HCT116 (cell line): Measurements from ENCODE around the gene NHERF2. TPM values are rescaled to one million over a fixed set of nuclear protein-coding genes. Genes with fewer than 3 reads are reported as not detected.

Experiments used
- ATAC-seq: fragments of 200-7000 bp; cut with Tn5 transposase; 2 replicates; pipeline ENCODE4 v1.9.1; 2020; ENCODE audit warnings: mild to moderate bottlenecking, moderate library complexity
- BruUV-seq: library from RNA; stranded (reverse); fragments of 400-500 nt; replicated peaks from 2 replicates; lab custom pipeline; 2021; lab: Mats Ljungman, UMichigan
- CTCF ChIA-PET: fragments of 300-600 bp; sonication (Branson Sonifier 250); formaldehyde crosslinking; loops from one replicate; lab custom pipeline; 2021; ENCODE audit warnings: antibody characterized with exemption; lab: Charles Lee
- POLR2A ChIA-PET: fragments of 300-600, 350-600 bp; sonication (Branson Sonifier 250); formaldehyde crosslinking; loops from one replicate; lab custom pipeline; 2021; ENCODE audit warnings: antibody characterized with exemption; lab: Charles Lee
- RAD21 ChIA-PET, 2 experiments: fragments of 300-600 bp; sonication (Branson Sonifier 250); formaldehyde crosslinking; loops; one replicate each; lab custom pipeline; 2023; ENCODE audit warnings: low total read pairs in 2 of 2; ENCODE audit not compliant: uncharacterized antibody in 2 of 2, unreplicated experiment in 2 of 2, low non-redundant PET in 1 of 2; lab: Charles Lee
- DNase-seq: peaks from one replicate; pipeline ENCODE4 v3.0.0-alpha.2; 2010; ENCODE audit warnings: low read depth, low spot score
- H2AFZ ChIP-seq: fragments of 200-600 bp; shearing (Covaris generic), sonication (generic); 2 replicates; pipeline ENCODE4 v1.6.1; 2017; ENCODE audit warnings: low read depth, mixed run types, mixed read lengths, antibody characterized with exemption, low read length; ENCODE audit not compliant: poor library complexity, severe bottlenecking
- H3K27ac ChIP-seq: 2 replicates; pipeline ENCODE4 v1.5.1; 2012; ENCODE audit warnings: low read depth, low read length
- H3K27me3 ChIP-seq: fragments of 200-600 bp; sonication (generic); 2 replicates; pipeline ENCODE4 v1.6.1; 2016; ENCODE audit warnings: mixed run types, low read length, mixed read lengths; ENCODE audit not compliant: insufficient read depth
- H3K36me3 ChIP-seq, 2 experiments: fragments of 200-500 bp in 1 of 2; fragments of 200-600 bp in 1 of 2; sonication (Bioruptor generic) in 1 of 2; sonication (generic) in 1 of 2; 2 replicates each; pipeline versions ENCODE4 v1.5.1 to v1.6.1; 2014 to 2016; ENCODE audit warnings: low read length in 2 of 2, inconsistent platforms in 1 of 2, mixed read lengths in 1 of 2, mixed run types in 1 of 2; ENCODE audit not compliant: insufficient read depth in 2 of 2, control insufficient read depth in 1 of 2
- H3K4me1 ChIP-seq, 2 experiments: fragments of 200-600 bp in 1 of 2; sonication (generic) in 1 of 2; 2 replicates each; pipeline versions ENCODE4 v1.5.1 to v1.6.1; 2012 to 2017; ENCODE audit warnings: low read length in 2 of 2, inconsistent platforms in 1 of 2, mild to moderate bottlenecking in 1 of 2, mixed read lengths in 1 of 2, mixed run types in 1 of 2, moderate library complexity in 1 of 2; ENCODE audit not compliant: insufficient read depth in 2 of 2, control insufficient read depth in 1 of 2
- H3K4me2 ChIP-seq: fragments of 200-600 bp; sonication (generic); 2 replicates; pipeline ENCODE4 v1.6.1; 2017; ENCODE audit warnings: mixed run types, low read length, mixed read lengths
- H3K4me3 ChIP-seq, 2 experiments: fragments of 200-600 bp in 1 of 2; sonication (generic) in 1 of 2; replicated peaks in 1 of 2; 2 replicates each; pipeline ENCODE4 v1.5.1; 2011 to 2016; ENCODE audit warnings: low read length in 2 of 2, control low read depth in 1 of 2, low read depth in 1 of 2, mild to moderate bottlenecking in 1 of 2, mixed read lengths in 1 of 2, mixed run types in 1 of 2
- H3K79me2 ChIP-seq: fragments of 200-600 bp; sonication (generic); 2 replicates; pipeline ENCODE4 v1.6.1; 2017; ENCODE audit warnings: mild to moderate bottlenecking, mixed run types, low read length, moderate library complexity, mixed read lengths; ENCODE audit not compliant: insufficient read depth
- H3K9ac ChIP-seq: fragments of 200-600 bp; sonication (generic); 2 replicates; pipeline ENCODE4 v1.6.1; 2016; ENCODE audit warnings: low read length, mixed read lengths
- H3K9me2 ChIP-seq: fragments of 200-600 bp; sonication (generic), shearing (Covaris generic); 2 replicates; pipeline ENCODE4 v1.6.1; 2017; ENCODE audit warnings: mixed run types, mild to moderate bottlenecking, moderate library complexity; ENCODE audit not compliant: insufficient read depth
- H3K9me3 ChIP-seq, 2 experiments: fragments of 200-500 bp in 1 of 2; fragments of 200-600 bp in 1 of 2; sonication (Bioruptor generic) in 1 of 2; sonication (generic) in 1 of 2; 2 replicates each; pipeline ENCODE4 v1.6.1; 2014 to 2017; ENCODE audit warnings: low read length in 2 of 2, mixed read lengths in 2 of 2, inconsistent platforms in 1 of 2, low read depth in 1 of 2, mild to moderate bottlenecking in 1 of 2, mixed run types in 1 of 2, moderate library complexity in 1 of 2; ENCODE audit not compliant: control insufficient read depth in 1 of 2, insufficient read depth in 1 of 2
- H4K20me1 ChIP-seq: fragments of 200-600 bp; sonication (generic), shearing (Covaris generic); 2 replicates; pipeline ENCODE4 v1.6.1; 2017; ENCODE audit warnings: mixed run types, mild to moderate bottlenecking, moderate library complexity; ENCODE audit not compliant: insufficient read depth
- CEBPB ChIP-seq: IDR thresholded peaks from 2 replicates; pipeline ENCODE4 v1.6.1; 2012; ENCODE audit warnings: low read depth
- EGR1 ChIP-seq: IDR thresholded peaks from 2 replicates; pipeline ENCODE4 v1.6.1; 2012; ENCODE audit warnings: low read depth
- POLR2A ChIP-seq: IDR thresholded peaks from 2 replicates; pipeline ENCODE4 v1.7.0; 2011; ENCODE audit warnings: borderline replicate concordance; ENCODE audit not compliant: insufficient read depth, insufficient read length; ENCODE audit errors: extremely low read depth
- POLR2AphosphoS5 ChIP-seq: IDR thresholded peaks from 2 replicates; pipeline ENCODE4 v1.6.1; 2011; ENCODE audit warnings: mild to moderate bottlenecking, low read depth, low read length, moderate library complexity
- RAD21 ChIP-seq: IDR thresholded peaks from 2 replicates; pipeline ENCODE4 v1.6.1; 2012; ENCODE audit warnings: low read depth, mild to moderate bottlenecking
- REST ChIP-seq: IDR thresholded peaks from 2 replicates; pipeline ENCODE4 v1.6.1; 2012; ENCODE audit warnings: low read depth
- SRF ChIP-seq: IDR thresholded peaks from 2 replicates; pipeline ENCODE4 v1.6.1; 2012; ENCODE audit warnings: low read depth
- TCF7L2 ChIP-seq: IDR thresholded peaks from 2 replicates; pipeline ENCODE4 v1.7.0; 2011; ENCODE audit warnings: borderline replicate concordance, inconsistent platforms; ENCODE audit not compliant: insufficient read depth, insufficient read length; ENCODE audit errors: extremely low read depth
- YY1 ChIP-seq: IDR thresholded peaks from 2 replicates; pipeline ENCODE4 v1.6.1; 2011; ENCODE audit warnings: low read length, low read depth, moderate library complexity, mild to moderate bottlenecking; ENCODE audit not compliant: insufficient replicate concordance; ENCODE audit errors: extremely low read depth
- ZFX ChIP-seq: fragments of 450-650 bp; IDR thresholded peaks from 2 replicates; pipeline ENCODE4 v1.6.1; 2017
- intact Hi-C: fragments of 100-400 bp; cut with micrococcal nuclease; formaldehyde crosslinking; loops from 2 replicates; pipeline ENCODE4 v1.10.0; 2022
- total RNA-seq: library from RNA; stranded (reverse); gene quantifications from one replicate; pipeline ENCODE4 v1.2.1, GENCODE V29; 2021; ENCODE audit not compliant: unreplicated experiment
- TF ChIP-seq, protein P1 (sequence below), 3 experiments: fragments of 200-600 bp in 1 of 3; sonication (generic) in 1 of 3; IDR thresholded peaks in 2 of 3; conservative IDR thresholded peaks in 1 of 3; 2 replicates each; pipeline ENCODE4 v1.5.1; 2012 to 2017; ENCODE audit warnings: low read depth in 2 of 3, low read length in 2 of 3, antibody characterized with exemption in 1 of 3, borderline replicate concordance in 1 of 3, control low read depth in 1 of 3, mild to moderate bottlenecking in 1 of 3, mixed read lengths in 1 of 3, mixed run types in 1 of 3, moderate library complexity in 1 of 3; ENCODE audit not compliant: insufficient read depth in 1 of 3
- TF ChIP-seq, protein P2 (sequence below): IDR thresholded peaks from 2 replicates; pipeline ENCODE4 v1.6.1; 2012

The NHERF2 gene
- total RNA-seq, 1 experiment from 2014 or later = 58.4 TPM

- Histone ChIP-seq H3K9ac (peak overlapping the region; percentile 57), H3K27ac (peak overlapping the region; percentile 65), H3K4me2 (peak overlapping the region; percentile 67), H3K4me3 (peak overlapping the region; percentile 53 to 60), H2AFZ (no peak overlapping the region), H3K9me3 (no peaks in the 10 kb centered on the region), H4K20me1 (no peaks in the 10 kb centered on the region), H3K9me2 (no peaks in the 10 kb centered on the region), H3K27me3 (no peaks in the 10 kb centered on the region), H3K79me2 (peaks cover 7% of the 10 kb centered on the region; the same call in 1 of the 2 replicates), H3K36me3 (peaks cover 6 to 14% of the 10 kb centered on the region in 2 experiments; a peak in 2 of 4 replicates), H3K4me1 (peaks cover 13 to 38% of the 10 kb centered on the region in 2 experiments)
- ChIA-PET POLR2A (no interaction called here), CTCF (no interaction called here), RAD21 (no interaction called here)
- DNase-seq = no peak
- ATAC-seq = peak; percentile 53
- TF ChIP-seq SRF = no peak
- TF ChIP-seq, protein P1, sequence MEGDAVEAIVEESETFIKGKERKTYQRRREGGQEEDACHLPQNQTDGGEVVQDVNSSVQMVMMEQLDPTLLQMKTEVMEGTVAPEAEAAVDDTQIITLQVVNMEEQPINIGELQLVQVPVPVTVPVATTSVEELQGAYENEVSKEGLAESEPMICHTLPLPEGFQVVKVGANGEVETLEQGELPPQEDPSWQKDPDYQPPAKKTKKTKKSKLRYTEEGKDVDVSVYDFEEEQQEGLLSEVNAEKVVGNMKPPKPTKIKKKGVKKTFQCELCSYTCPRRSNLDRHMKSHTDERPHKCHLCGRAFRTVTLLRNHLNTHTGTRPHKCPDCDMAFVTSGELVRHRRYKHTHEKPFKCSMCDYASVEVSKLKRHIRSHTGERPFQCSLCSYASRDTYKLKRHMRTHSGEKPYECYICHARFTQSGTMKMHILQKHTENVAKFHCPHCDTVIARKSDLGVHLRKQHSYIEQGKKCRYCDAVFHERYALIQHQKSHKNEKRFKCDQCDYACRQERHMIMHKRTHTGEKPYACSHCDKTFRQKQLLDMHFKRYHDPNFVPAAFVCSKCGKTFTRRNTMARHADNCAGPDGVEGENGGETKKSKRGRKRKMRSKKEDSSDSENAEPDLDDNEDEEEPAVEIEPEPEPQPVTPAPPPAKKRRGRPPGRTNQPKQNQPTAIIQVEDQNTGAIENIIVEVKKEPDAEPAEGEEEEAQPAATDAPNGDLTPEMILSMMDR (IDR thresholded peaks at IDR 0.05 in 2 of 3, conservative IDR thresholded peaks at IDR 0.05 in 1 of 3; ENCODE audit: borderline replicate concordance in 1 of 3, insufficient read depth in 1 of 3, low read depth in 2 of 3, low read length in 2 of 3) = no peak
- no peak for TF ChIP-seq POLR2A
- peak; percentile 48; the same call in 1 of the 2 replicates for TF ChIP-seq POLR2AphosphoS5
- peak; percentile 25 for TF ChIP-seq TCF7L2
- no peak for TF ChIP-seq YY1
- no peak for TF ChIP-seq REST
- no peak for TF ChIP-seq ZFX
- no peak for TF ChIP-seq EGR1
- no peak for TF ChIP-seq CEBPB
- no peak for TF ChIP-seq RAD21
- TF ChIP-seq, protein P2, sequence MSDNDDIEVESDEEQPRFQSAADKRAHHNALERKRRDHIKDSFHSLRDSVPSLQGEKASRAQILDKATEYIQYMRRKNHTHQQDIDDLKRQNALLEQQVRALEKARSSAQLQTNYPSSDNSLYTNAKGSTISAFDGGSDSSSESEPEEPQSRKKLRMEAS = no peak
- intact Hi-C loops = no loop called here
- TSS peak; percentile 39 for BruUV-seq
Observed at GRCh38 chr16:1990351-1991134, 36.2 kb upstream of the NHERF2 start.
